Activated B cell treated with CpG ODN at 0.5 μM for 24 hours (primary cell): Measurements from ENCODE around the gene TUBGCP4. TPM values are rescaled to one million over a fixed set of nuclear protein-coding genes. Genes with fewer than 3 reads are reported as not detected.

Experiments used
- ATAC-seq: fragments of 200-7000 bp; cut with Tn5 transposase; one replicate; pipeline ENCODE4 v1.10.0; 2021; ENCODE audit warnings: low read depth, mild to moderate bottlenecking, moderate library complexity
- CTCF ChIA-PET: fragments of 350-600 bp; sonication (Branson Sonifier 250); formaldehyde crosslinking; loops from one replicate; lab custom pipeline; 2021; ENCODE audit warnings: antibody characterized with exemption; lab: Charles Lee
- POLR2A ChIA-PET: fragments of 350-600 bp; sonication (Branson Sonifier 250); formaldehyde crosslinking; loops from one replicate; lab custom pipeline; 2021; ENCODE audit warnings: antibody characterized with exemption; lab: Charles Lee
- DNase-seq: peaks from one replicate; pipeline ENCODE4 v3.0.0; 2022
- H3K27ac Mint-ChIP-seq: one replicate; pipeline ENCODE4 v1.8.0; 2020; ENCODE audit warnings: mixed read lengths
- H3K27me3 Mint-ChIP-seq: one replicate; pipeline ENCODE4 v1.8.0; 2021; ENCODE audit warnings: mixed read lengths
- H3K36me3 Mint-ChIP-seq: one replicate; pipeline ENCODE4 v1.8.0; 2021; ENCODE audit warnings: low read depth, mixed read lengths
- H3K4me1 Mint-ChIP-seq: one replicate; pipeline ENCODE4 v1.8.0; 2021; ENCODE audit warnings: mixed read lengths
- H3K4me3 Mint-ChIP-seq: one replicate; pipeline ENCODE4 v1.8.0; 2020; ENCODE audit warnings: mild to moderate bottlenecking, mixed read lengths
- H3K9me3 Mint-ChIP-seq: one replicate; pipeline ENCODE4 v1.8.0; 2020; ENCODE audit warnings: mixed read lengths
- CTCF ChIP-seq: fragments of 200-600 bp; IDR thresholded peaks from one replicate; pipeline ENCODE4 v1.8.0; 2022; ENCODE audit warnings: antibody characterized with exemption, mild to moderate bottlenecking
- intact Hi-C: fragments of 100-400 bp; cut with micrococcal nuclease; formaldehyde crosslinking; loops from one replicate; pipeline ENCODE4 v1.15.1; 2024
- total RNA-seq: library from RNA; stranded (reverse); gene quantifications from 2 replicates; pipeline ENCODE4 v1.2.3, GENCODE V29; 2022

Gene TUBGCP4
- total RNA-seq, 1 donor from 2014 or later: 31.2 TPM

GRCh38 chr15:43439268-43439667, 68.4 kb downstream of the TUBGCP4 start:
- TF ChIP-seq CTCF: no peak
- H3K4me3 Mint-ChIP-seq: no peak overlapping the region
- H3K9me3 Mint-ChIP-seq: no peaks in the 10 kb centered on the region
- ChIA-PET POLR2A (no interaction called here), CTCF (interaction anchor here (0.9 kb wide), 1 partner anchor 75 kb away, joined by 3 read pairs; no protein-coding TSS in a partner anchor)
- DNase-seq: no peak
- no peaks in the 10 kb centered on the region for H3K4me1 Mint-ChIP-seq
- intact Hi-C loops: no loop called here
- H3K36me3 Mint-ChIP-seq: peaks cover 53% of the 10 kb centered on the region
- H3K27ac Mint-ChIP-seq: no peak overlapping the region
- ATAC-seq: no peak
- no peaks in the 10 kb centered on the region for H3K27me3 Mint-ChIP-seq

GRCh38 chr15:43440721-43441281, 69.9 kb downstream of the TUBGCP4 start:
- Mint-ChIP-seq H3K36me3 (peaks cover 59% of the 10 kb centered on the region), H3K4me1 (no peaks in the 10 kb centered on the region), H3K27me3 (no peaks in the 10 kb centered on the region), H3K4me3 (no peak overlapping the region), H3K27ac (no peak overlapping the region), H3K9me3 (no peaks in the 10 kb centered on the region)
- ATAC-seq (no peak), DNase-seq (no peak)
- intact Hi-C loops: loop anchor here (2.0 kb wide), 1 partner anchor 74 kb away; no protein-coding TSS in a partner anchor
- POLR2A ChIA-PET: no interaction called here
- no peak for TF ChIP-seq CTCF
- CTCF ChIA-PET: interaction anchor here (0.9 to 1.9 kb wide), 2 partner anchors 74 to 309 kb away, joined by 3 to 9 read pairs; no protein-coding TSS in a partner anchor

- no peak for TF ChIP-seq CTCF
- DNase-seq (no peak), ATAC-seq (no peak)
- intact Hi-C loops: loop anchor here (2.0 kb wide), 1 partner anchor 73 kb away; no protein-coding TSS in a partner anchor
- ChIA-PET POLR2A (no interaction called here), CTCF (interaction anchor here (0.9 to 1.9 kb wide), 2 partner anchors 73 to 308 kb away, joined by 3 to 9 read pairs; no protein-coding TSS in a partner anchor)
- Mint-ChIP-seq H3K9me3 (no peaks in the 10 kb centered on the region), H3K36me3 (peaks cover 60% of the 10 kb centered on the region), H3K4me3 (no peak overlapping the region), H3K27ac (no peak overlapping the region), H3K27me3 (no peaks in the 10 kb centered on the region), H3K4me1 (no peaks in the 10 kb centered on the region)
These were observed 70.4 kb downstream of the TUBGCP4 start for GRCh38 chr15:43441316-43441715.

- ChIA-PET CTCF (no interaction called here), POLR2A (no interaction called here)
- no peak overlapping the region for H3K27ac Mint-ChIP-seq
These were observed 75.4 kb downstream of the TUBGCP4 start for GRCh38 chr15:43446344-43446743.

More at GRCh38 chr15:43446344-43446743, 75.4 kb downstream of the TUBGCP4 start:
- no peak for TF ChIP-seq CTCF
- DNase-seq: no peak
- Mint-ChIP-seq H3K4me3 (no peak overlapping the region), H3K4me1 (no peaks in the 10 kb centered on the region), H3K9me3 (no peaks in the 10 kb centered on the region), H3K36me3 (peaks cover 39% of the 10 kb centered on the region), H3K27me3 (no peaks in the 10 kb centered on the region)
- ATAC-seq: no peak
- intact Hi-C loops: no loop called here
